Mesenchymal stem cell (in vitro differentiated cells and primary cell): ENCODE measurements around the gene LAMC2.

Experiments used
- DNase-seq: peaks from one replicate; pipeline ENCODE4 v3.0.0-alpha.2; 2013
- H2AFZ ChIP-seq: one replicate; pipeline ENCODE4 v1.6.1; 2013; ENCODE audit warnings: low read depth, mild to moderate bottlenecking, control low read depth, inconsistent platforms, low read length, moderate library complexity
- H2AK5ac ChIP-seq: 2 replicates; pipeline ENCODE4 v1.6.1; 2013; ENCODE audit warnings: low read length, moderate library complexity, mild to moderate bottlenecking, inconsistent platforms; ENCODE audit not compliant: severe bottlenecking
- H2BK120ac ChIP-seq: one replicate; pipeline ENCODE4 v1.6.1; 2013; ENCODE audit warnings: low read depth, mild to moderate bottlenecking, inconsistent platforms, low read length, moderate library complexity
- H2BK12ac ChIP-seq, 2 experiments: one replicate each; pipeline ENCODE4 v1.6.1; 2013; ENCODE audit warnings: inconsistent platforms in 2 of 2, low read length in 2 of 2, mild to moderate bottlenecking in 2 of 2, moderate library complexity in 2 of 2, control low read depth in 1 of 2
- H2BK15ac ChIP-seq: one replicate; pipeline ENCODE4 v1.6.1; 2013; ENCODE audit warnings: mild to moderate bottlenecking, low read depth, inconsistent platforms; ENCODE audit not compliant: poor library complexity, severe bottlenecking
- H2BK5ac ChIP-seq: 2 replicates; pipeline ENCODE4 v1.6.1; 2013; ENCODE audit warnings: low read depth, mild to moderate bottlenecking, low read length, control low read depth, inconsistent platforms; ENCODE audit not compliant: poor library complexity, severe bottlenecking
- H3K14ac ChIP-seq, 2 experiments: one replicate each; pipeline ENCODE4 v1.6.1; 2013; ENCODE audit warnings: inconsistent platforms in 2 of 2, low read length in 2 of 2, control low read depth in 1 of 2, mild to moderate bottlenecking in 1 of 2, moderate library complexity in 1 of 2
- H3K18ac ChIP-seq, 2 experiments: one replicate each; pipeline ENCODE4 v1.6.1; 2013; ENCODE audit warnings: inconsistent platforms in 2 of 2, low read length in 2 of 2, control low read depth in 1 of 2, low read depth in 1 of 2, mild to moderate bottlenecking in 1 of 2
- H3K23ac ChIP-seq, 2 experiments: one replicate each; pipeline ENCODE4 v1.6.1; 2013; ENCODE audit warnings: inconsistent platforms in 2 of 2, low read length in 2 of 2, mild to moderate bottlenecking in 2 of 2, moderate library complexity in 2 of 2, control low read depth in 1 of 2
- H3K27ac ChIP-seq: 2 replicates; pipeline ENCODE4 v1.5.1; 2013; ENCODE audit warnings: mild to moderate bottlenecking, moderate library complexity, low read length, control low read depth, inconsistent platforms; ENCODE audit not compliant: poor library complexity, severe bottlenecking
- H3K27me3 ChIP-seq, 2 experiments: 2 replicates each; pipeline versions ENCODE4 v1.6.1 to v1.7.0; 2013; ENCODE audit warnings: low read length in 2 of 2, mild to moderate bottlenecking in 2 of 2, moderate library complexity in 2 of 2, control low read depth in 1 of 2, inconsistent platforms in 1 of 2; ENCODE audit not compliant: control insufficient read depth in 1 of 2, insufficient read depth in 1 of 2
- H3K36me3 ChIP-seq, 2 experiments: 2 replicates each; pipeline versions ENCODE4 v1.6.1 to v1.7.0; 2013; ENCODE audit warnings: low read length in 2 of 2, control low read depth in 1 of 2, inconsistent platforms in 1 of 2, low read depth in 1 of 2, mild to moderate bottlenecking in 1 of 2; ENCODE audit not compliant: insufficient read depth in 2 of 2, control insufficient read depth in 1 of 2
- H3K4ac ChIP-seq, 2 experiments: one replicate each; pipeline ENCODE4 v1.6.1; 2013; ENCODE audit warnings: inconsistent platforms in 2 of 2, low read length in 2 of 2, mild to moderate bottlenecking in 2 of 2, moderate library complexity in 2 of 2, control low read depth in 1 of 2, low read depth in 1 of 2
- H3K4me1 ChIP-seq: 2 replicates; pipeline ENCODE4 v1.6.1; 2013; ENCODE audit warnings: low read depth, low read length, control low read depth; ENCODE audit not compliant: control insufficient read depth, insufficient read depth
- H3K4me2 ChIP-seq: 2 replicates; pipeline ENCODE4 v1.6.1; 2013; ENCODE audit warnings: low read length, mild to moderate bottlenecking, inconsistent platforms; ENCODE audit not compliant: poor library complexity, severe bottlenecking
- H3K4me3 ChIP-seq, 2 experiments: 2 replicates each; pipeline versions ENCODE4 v1.5.1 to v1.7.0; 2013; ENCODE audit warnings: low read length in 2 of 2, mild to moderate bottlenecking in 2 of 2, control low read depth in 1 of 2, low read depth in 1 of 2; ENCODE audit not compliant: insufficient read depth in 1 of 2
- H3K79me1 ChIP-seq: replicated peaks from 2 replicates; pipeline ENCODE4 v1.6.1; 2013; ENCODE audit warnings: mild to moderate bottlenecking, control low read depth, low read length, inconsistent platforms; ENCODE audit not compliant: poor library complexity, severe bottlenecking
- H3K9ac ChIP-seq: 2 replicates; pipeline ENCODE4 v1.7.0; 2013; ENCODE audit warnings: mild to moderate bottlenecking, low read length, moderate library complexity
- H3K9me3 ChIP-seq: 2 replicates; pipeline ENCODE4 v1.7.0; 2013; ENCODE audit warnings: mild to moderate bottlenecking, low read length; ENCODE audit not compliant: control insufficient read depth
- H4K8ac ChIP-seq: one replicate; pipeline ENCODE4 v1.6.1; 2013; ENCODE audit warnings: inconsistent platforms, mild to moderate bottlenecking, low read length, moderate library complexity
- H4K91ac ChIP-seq: one replicate; pipeline ENCODE4 v1.6.1; 2013; ENCODE audit warnings: mild to moderate bottlenecking, low read length, inconsistent platforms
- WGBS: methylation state at CpG from one replicate; pipeline ENCODE4 v1.1.7; 2013; ENCODE audit warnings: mixed read lengths; 5-methylcytosine and 5-hydroxymethylcytosine counted together

Gene LAMC2

DNA sequence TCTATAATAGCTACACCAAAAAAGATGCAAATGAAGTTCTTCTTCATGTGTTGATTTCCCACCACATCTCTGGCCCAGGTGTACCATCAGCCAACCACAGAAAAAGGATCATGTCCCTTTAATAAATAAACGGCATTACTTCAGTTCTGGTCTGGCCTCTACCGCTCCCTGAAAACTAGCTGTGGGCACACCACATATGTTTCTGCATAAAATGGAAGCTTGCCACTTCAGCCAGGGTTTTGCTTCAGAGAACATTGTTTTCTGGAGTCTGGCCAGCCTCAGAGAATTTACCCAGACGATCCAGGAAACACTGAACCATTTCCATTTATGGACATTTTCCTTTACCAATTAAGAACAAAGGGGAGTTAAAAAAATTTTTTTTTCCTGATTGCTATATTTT is 5.8 kb upstream of the LAMC2 start:
- 27% methylated on average over 2 of the region's 3 CpGs for WGBS

DNA sequence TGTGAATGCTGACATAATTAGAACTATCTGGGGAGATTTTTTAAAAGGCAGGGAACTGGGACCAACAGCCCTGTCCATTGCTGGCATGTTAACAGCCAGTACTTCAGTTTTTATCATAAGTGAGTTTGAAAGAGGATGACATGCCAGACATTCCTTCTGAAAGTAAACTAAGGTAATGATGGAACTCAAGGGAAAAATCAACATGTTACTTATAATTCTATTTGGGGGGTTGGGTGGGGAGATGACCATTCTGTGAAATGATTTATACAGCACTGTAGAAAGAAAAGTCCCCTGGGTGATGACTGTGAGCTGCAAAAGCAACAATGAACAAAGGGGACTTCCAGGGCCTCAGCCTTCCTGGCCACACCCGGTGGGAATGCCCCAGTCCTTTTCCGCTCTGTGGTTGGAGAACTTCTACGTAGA is 5.4 kb upstream of the LAMC2 start:
- Histone ChIP-seq H3K23ac (no peak overlapping the region), H3K27ac (peak overlapping the region; percentile 84), H3K18ac (no peak overlapping the region), H2BK5ac (no peak overlapping the region), H2AK5ac (no peak overlapping the region), H3K79me1 (no peaks in the 10 kb centered on the region), H4K91ac (no peak overlapping the region), H3K4me3 (peak overlapping the region in 1 of 2 experiments; percentile 42), H3K27me3 (no peaks in the 10 kb centered on the region), H3K9ac (peak overlapping the region; percentile 88), H3K4me2 (no peak overlapping the region), H3K4me1 (peaks cover under 1% of the 10 kb centered on the region), H4K8ac (no peak overlapping the region), H2BK120ac (no peak overlapping the region), H3K9me3 (no peaks in the 10 kb centered on the region), H2AFZ (no peak overlapping the region), H3K36me3 (no peaks in the 10 kb centered on the region), H3K4ac (no peak overlapping the region), H3K14ac (no peak overlapping the region), H2BK15ac (no peak overlapping the region), H2BK12ac (no peak overlapping the region)
- 50% methylated on average over 1 of the region's 3 CpGs for WGBS
- peak; percentile 91 for DNase-seq

More for the DNA sequence above, 5.8 kb upstream of the LAMC2 start:
- Histone ChIP-seq H4K91ac (no peak overlapping the region), H3K4ac (no peak overlapping the region), H2BK12ac (no peak overlapping the region), H3K14ac (no peak overlapping the region), H3K79me1 (no peaks in the 10 kb centered on the region), H3K23ac (no peak overlapping the region), H3K4me3 (peak overlapping the region in 1 of 2 experiments; percentile 42), H2BK5ac (no peak overlapping the region), H2BK120ac (peak overlapping the region; percentile 52), H3K27me3 (no peaks in the 10 kb centered on the region), H2AK5ac (no peak overlapping the region), H2BK15ac (no peak overlapping the region), H3K27ac (peak overlapping the region; percentile 84), H3K4me1 (no peaks in the 10 kb centered on the region), H3K4me2 (no peak overlapping the region), H3K9me3 (no peaks in the 10 kb centered on the region), H3K36me3 (no peaks in the 10 kb centered on the region), H2AFZ (no peak overlapping the region), H3K18ac (no peak overlapping the region), H4K8ac (peak overlapping the region; percentile 81), H3K9ac (peak overlapping the region; percentile 88)
- DNase-seq = peak; percentile 63

DNA sequence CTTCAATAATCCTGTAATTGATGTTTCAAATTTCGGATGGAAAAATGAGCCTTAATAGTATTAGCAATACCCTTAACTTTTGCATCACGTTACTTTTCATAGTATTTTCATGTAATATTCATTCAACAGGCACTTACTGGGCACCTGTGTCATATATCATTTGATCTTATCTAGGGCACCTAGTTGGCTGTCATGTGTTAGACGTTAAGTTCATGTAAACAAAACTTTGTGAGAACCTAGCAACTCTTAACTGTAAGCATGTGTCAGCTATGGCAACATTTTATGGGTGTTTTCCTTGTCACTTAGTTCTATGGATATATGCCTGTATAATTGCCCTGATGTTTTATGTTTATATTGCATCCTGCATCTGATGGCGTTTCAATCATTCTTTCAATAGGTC is 777 bp downstream of the LAMC2 start:
- Histone ChIP-seq H3K4me2 (no peak overlapping the region), H3K23ac (no peak overlapping the region), H3K4me3 (no peak overlapping the region), H4K91ac (no peak overlapping the region), H2BK5ac (no peak overlapping the region), H3K4ac (no peak overlapping the region), H3K27me3 (no peaks in the 10 kb centered on the region), H3K79me1 (no peaks in the 10 kb centered on the region), H3K14ac (no peak overlapping the region), H2AK5ac (no peak overlapping the region), H2BK12ac (no peak overlapping the region), H3K9ac (peak overlapping the region; percentile 7), H3K4me1 (peaks cover 7% of the 10 kb centered on the region), H3K18ac (no peak overlapping the region), H2BK120ac (no peak overlapping the region), H3K27ac (no peak overlapping the region), H3K36me3 (no peaks in the 10 kb centered on the region), H2AFZ (no peak overlapping the region), H2BK15ac (no peak overlapping the region), H3K9me3 (no peaks in the 10 kb centered on the region), H4K8ac (no peak overlapping the region)
- 45% methylated on average over 1 of the region's 4 CpGs for WGBS
- DNase-seq = no peak

DNA sequence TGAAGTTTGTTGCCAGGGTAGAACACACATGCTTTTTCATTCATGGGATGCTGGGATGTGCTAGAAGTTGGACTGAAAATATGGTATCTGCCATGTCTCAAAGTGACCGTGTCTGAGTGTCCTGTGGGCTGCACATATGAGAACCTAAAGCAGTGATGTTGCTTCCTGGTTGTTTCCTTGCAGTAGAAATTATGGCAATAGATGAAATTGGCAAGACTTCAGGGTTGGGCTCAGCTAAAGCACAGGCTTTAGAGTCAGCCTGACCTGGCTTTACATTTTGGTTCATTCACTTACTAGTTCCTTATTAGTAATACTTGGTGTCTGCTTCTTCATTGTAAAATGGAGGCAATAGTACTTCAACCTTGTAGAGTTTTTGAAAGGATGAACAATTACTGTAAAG is 2.2 kb downstream of the LAMC2 start:
- H3K79me1 ChIP-seq = no peaks in the 10 kb centered on the region
- H2AK5ac ChIP-seq = peak overlapping the region; percentile 61
- no peaks in the 10 kb centered on the region for H3K9me3 ChIP-seq
- no peak overlapping the region for H2BK12ac ChIP-seq
- H3K36me3 ChIP-seq = no peaks in the 10 kb centered on the region
- no peak overlapping the region for H2BK5ac ChIP-seq
- WGBS = 94% methylated on average over 1 of the region's 1 CpG
- H2BK15ac ChIP-seq = no peak overlapping the region
- H2AFZ ChIP-seq = no peak overlapping the region
- no peak overlapping the region for H3K14ac ChIP-seq
- no peak overlapping the region for H3K4ac ChIP-seq
- no peak overlapping the region for H3K23ac ChIP-seq
- no peak overlapping the region for H3K9ac ChIP-seq
- peaks cover 7% of the 10 kb centered on the region for H3K4me1 ChIP-seq
- H3K27me3 ChIP-seq = no peaks in the 10 kb centered on the region
- H4K8ac ChIP-seq = no peak overlapping the region
- H3K18ac ChIP-seq = no peak overlapping the region
- DNase-seq = no peak
- no peak overlapping the region for H4K91ac ChIP-seq
- no peak overlapping the region for H2BK120ac ChIP-seq
- no peak overlapping the region for H3K4me2 ChIP-seq
- H3K27ac ChIP-seq = no peak overlapping the region
- H3K4me3 ChIP-seq = no peak overlapping the region
